Measurements from ENCODE around the gene GFPT2. TPM values are rescaled to one million over a fixed set of nuclear protein-coding genes. Genes with fewer than 3 reads are reported as not detected.

Gene GFPT2
- total and polyA plus RNA-seq, 10 of the 15 experiments (the other 5 are each of a cell fraction or from before 2014, with no cell fraction given) = 0.05 to 0.33 (median 0.11) TPM; not detected in 4

DNA sequence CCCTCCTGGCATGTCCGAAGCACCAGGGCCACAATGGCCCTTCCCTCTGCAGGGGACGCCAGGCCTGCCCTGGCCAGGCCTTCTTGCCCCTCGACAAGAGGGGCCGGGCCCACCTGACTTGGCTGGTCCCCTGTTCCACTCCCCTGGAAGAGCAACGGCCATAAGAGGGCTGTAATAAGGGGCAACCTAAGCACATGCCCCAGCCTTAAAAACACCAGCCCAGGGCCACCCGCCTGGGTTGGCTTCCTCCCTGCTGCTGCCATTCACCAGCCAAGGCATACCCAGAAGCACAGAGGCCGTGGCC lies 8.5 kb downstream of the GFPT2 start:
- no peaks in the 10 kb centered on the region for H3K9me3 ChIP-seq (replicated peaks; ENCODE audit: control insufficient read depth, insufficient read depth, low read length)
- no peak for DNase-seq (ENCODE audit: low read depth, low spot score)
- no peak overlapping the region for H2AFZ ChIP-seq (ENCODE audit: control insufficient read depth, low read depth, low read length)
- H3K27ac ChIP-seq (ENCODE audit: control insufficient read depth, insufficient read depth) = no peak overlapping the region
- no TSS peak for BruUV-seq (replicated peaks)
- 22% methylated on average over 7 of the region's 7 CpGs for WGBS (ENCODE audit: insufficient coverage, insufficient replicate concordance, low lambda C conversion rate, missing lambda C conversion rate)
- H4K20me1 ChIP-seq (ENCODE audit: control insufficient read depth, insufficient read depth) = no peaks in the 10 kb centered on the region
- CTCF ChIA-PET = interaction anchor here (5.3 kb wide), 1 partner anchor 16 kb away, joined by 20 read pairs; no protein-coding TSS in a partner anchor
- in situ Hi-C loops (cut with MboI) = no loop called here
- SMC1A ChIA-PET (ENCODE audit: uncharacterized antibody, unreplicated experiment) = no interaction called here
- no peak overlapping the region for H3K4me2 ChIP-seq (ENCODE audit: control insufficient read depth, insufficient read depth)
- H3K79me2 ChIP-seq (ENCODE audit: control insufficient read depth, insufficient read depth, low read length) = no peaks in the 10 kb centered on the region
- no peaks in the 10 kb centered on the region for H3K4me1 ChIP-seq (ENCODE audit: control insufficient read depth, insufficient read depth, low read length)
- FAIRE-seq = no peak
- H3K36me3 ChIP-seq (ENCODE audit: control insufficient read depth in 2 of 2, insufficient read depth in 2 of 2, low read length in 1 of 2) = no peaks in the 10 kb centered on the region
- POLR2A ChIA-PET = no interaction called here
- TF ChIP-seq, protein P1, sequence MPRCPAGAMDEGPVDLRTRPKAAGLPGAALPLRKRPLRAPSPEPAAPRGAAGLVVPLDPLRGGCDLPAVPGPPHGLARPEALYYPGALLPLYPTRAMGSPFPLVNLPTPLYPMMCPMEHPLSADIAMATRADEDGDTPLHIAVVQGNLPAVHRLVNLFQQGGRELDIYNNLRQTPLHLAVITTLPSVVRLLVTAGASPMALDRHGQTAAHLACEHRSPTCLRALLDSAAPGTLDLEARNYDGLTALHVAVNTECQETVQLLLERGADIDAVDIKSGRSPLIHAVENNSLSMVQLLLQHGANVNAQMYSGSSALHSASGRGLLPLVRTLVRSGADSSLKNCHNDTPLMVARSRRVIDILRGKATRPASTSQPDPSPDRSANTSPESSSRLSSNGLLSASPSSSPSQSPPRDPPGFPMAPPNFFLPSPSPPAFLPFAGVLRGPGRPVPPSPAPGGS (IDR thresholded peaks at IDR 0.05; ENCODE audit: borderline replicate concordance, insufficient read depth, low read depth, low read length, poor library complexity, severe bottlenecking) = no peak
- TF ChIP-seq, protein P2, sequence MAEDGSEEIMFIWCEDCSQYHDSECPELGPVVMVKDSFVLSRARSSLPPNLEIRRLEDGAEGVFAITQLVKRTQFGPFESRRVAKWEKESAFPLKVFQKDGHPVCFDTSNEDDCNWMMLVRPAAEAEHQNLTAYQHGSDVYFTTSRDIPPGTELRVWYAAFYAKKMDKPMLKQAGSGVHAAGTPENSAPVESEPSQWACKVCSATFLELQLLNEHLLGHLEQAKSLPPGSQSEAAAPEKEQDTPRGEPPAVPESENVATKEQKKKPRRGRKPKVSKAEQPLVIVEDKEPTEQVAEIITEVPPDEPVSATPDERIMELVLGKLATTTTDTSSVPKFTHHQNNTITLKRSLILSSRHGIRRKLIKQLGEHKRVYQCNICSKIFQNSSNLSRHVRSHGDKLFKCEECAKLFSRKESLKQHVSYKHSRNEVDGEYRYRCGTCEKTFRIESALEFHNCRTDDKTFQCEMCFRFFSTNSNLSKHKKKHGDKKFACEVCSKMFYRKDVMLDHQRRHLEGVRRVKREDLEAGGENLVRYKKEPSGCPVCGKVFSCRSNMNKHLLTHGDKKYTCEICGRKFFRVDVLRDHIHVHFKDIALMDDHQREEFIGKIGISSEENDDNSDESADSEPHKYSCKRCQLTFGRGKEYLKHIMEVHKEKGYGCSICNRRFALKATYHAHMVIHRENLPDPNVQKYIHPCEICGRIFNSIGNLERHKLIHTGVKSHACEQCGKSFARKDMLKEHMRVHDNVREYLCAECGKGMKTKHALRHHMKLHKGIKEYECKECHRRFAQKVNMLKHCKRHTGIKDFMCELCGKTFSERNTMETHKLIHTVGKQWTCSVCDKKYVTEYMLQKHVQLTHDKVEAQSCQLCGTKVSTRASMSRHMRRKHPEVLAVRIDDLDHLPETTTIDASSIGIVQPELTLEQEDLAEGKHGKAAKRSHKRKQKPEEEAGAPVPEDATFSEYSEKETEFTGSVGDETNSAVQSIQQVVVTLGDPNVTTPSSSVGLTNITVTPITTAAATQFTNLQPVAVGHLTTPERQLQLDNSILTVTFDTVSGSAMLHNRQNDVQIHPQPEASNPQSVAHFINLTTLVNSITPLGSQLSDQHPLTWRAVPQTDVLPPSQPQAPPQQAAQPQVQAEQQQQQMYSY (CRISPR knock-in tag; IDR thresholded peaks at IDR 0.05) = no peak
- TF ChIP-seq, protein P3, sequence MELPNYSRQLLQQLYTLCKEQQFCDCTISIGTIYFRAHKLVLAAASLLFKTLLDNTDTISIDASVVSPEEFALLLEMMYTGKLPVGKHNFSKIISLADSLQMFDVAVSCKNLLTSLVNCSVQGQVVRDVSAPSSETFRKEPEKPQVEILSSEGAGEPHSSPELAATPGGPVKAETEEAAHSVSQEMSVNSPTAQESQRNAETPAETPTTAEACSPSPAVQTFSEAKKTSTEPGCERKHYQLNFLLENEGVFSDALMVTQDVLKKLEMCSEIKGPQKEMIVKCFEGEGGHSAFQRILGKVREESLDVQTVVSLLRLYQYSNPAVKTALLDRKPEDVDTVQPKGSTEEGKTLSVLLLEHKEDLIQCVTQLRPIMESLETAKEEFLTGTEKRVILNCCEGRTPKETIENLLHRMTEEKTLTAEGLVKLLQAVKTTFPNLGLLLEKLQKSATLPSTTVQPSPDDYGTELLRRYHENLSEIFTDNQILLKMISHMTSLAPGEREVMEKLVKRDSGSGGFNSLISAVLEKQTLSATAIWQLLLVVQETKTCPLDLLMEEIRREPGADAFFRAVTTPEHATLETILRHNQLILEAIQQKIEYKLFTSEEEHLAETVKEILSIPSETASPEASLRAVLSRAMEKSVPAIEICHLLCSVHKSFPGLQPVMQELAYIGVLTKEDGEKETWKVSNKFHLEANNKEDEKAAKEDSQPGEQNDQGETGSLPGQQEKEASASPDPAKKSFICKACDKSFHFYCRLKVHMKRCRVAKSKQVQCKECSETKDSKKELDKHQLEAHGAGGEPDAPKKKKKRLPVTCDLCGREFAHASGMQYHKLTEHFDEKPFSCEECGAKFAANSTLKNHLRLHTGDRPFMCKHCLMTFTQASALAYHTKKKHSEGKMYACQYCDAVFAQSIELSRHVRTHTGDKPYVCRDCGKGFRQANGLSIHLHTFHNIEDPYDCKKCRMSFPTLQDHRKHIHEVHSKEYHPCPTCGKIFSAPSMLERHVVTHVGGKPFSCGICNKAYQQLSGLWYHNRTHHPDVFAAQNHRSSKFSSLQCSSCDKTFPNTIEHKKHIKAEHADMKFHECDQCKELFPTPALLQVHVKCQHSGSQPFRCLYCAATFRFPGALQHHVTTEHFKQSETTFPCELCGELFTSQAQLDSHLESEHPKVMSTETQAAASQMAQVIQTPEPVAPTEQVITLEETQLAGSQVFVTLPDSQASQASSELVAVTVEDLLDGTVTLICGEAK (IDR thresholded peaks at IDR 0.05; ENCODE audit: borderline replicate concordance) = no peak
- TF ChIP-seq WRNIP1 (IDR thresholded peaks at IDR 0.05; ENCODE audit: borderline replicate concordance, low read depth, low read length) = no peak
- H3K4me3 ChIP-seq = no peak overlapping the region
- intact Hi-C loops (cut with micrococcal nuclease; ENCODE audit: unreplicated experiment) = no loop called here
- peaks cover 0 to 2% of the 10 kb centered on the region in 2 experiments; a peak in 2 of 4 replicates for H3K27me3 ChIP-seq (replicated peaks in 1 of 2; ENCODE audit: control insufficient read depth in 2 of 2, insufficient read depth in 2 of 2, low read length in 1 of 2)
- RAD21 ChIA-PET (ENCODE audit: unreplicated experiment) = no interaction called here
- no peak overlapping the region for H3K9ac ChIP-seq (ENCODE audit: control insufficient read depth, insufficient read depth, low read length)
- no peak for ATAC-seq

All from GM12878 (cell line).